ENCODE measurements around the gene NUP88.

DNA sequence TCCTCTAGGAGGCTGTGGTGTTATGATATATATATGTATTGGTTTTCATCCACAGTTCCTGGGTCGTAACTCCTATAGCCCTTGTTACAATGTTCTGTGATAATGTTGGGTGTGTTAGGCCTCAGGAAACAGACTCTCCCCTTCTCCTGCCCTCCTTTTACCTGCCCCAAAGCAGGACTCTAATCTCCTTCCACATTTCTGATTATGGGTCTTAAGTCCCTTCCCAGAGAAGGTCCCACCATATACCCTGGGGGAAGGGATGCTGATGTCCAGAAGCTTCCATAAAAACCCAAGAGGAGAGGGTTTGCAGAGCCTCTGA, 19.9 kb upstream of the NUP88 start:
- TF ChIP-seq, protein P1, sequence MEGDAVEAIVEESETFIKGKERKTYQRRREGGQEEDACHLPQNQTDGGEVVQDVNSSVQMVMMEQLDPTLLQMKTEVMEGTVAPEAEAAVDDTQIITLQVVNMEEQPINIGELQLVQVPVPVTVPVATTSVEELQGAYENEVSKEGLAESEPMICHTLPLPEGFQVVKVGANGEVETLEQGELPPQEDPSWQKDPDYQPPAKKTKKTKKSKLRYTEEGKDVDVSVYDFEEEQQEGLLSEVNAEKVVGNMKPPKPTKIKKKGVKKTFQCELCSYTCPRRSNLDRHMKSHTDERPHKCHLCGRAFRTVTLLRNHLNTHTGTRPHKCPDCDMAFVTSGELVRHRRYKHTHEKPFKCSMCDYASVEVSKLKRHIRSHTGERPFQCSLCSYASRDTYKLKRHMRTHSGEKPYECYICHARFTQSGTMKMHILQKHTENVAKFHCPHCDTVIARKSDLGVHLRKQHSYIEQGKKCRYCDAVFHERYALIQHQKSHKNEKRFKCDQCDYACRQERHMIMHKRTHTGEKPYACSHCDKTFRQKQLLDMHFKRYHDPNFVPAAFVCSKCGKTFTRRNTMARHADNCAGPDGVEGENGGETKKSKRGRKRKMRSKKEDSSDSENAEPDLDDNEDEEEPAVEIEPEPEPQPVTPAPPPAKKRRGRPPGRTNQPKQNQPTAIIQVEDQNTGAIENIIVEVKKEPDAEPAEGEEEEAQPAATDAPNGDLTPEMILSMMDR (conservative IDR thresholded peaks at IDR 0.05 in 1 of 2, IDR thresholded peaks at IDR 0.05 in 1 of 2; ENCODE audit: extremely low read depth in 1 of 2, insufficient read depth in 1 of 2, low read depth in 1 of 2, low read length in 2 of 2), result no peak
- no peak for TF ChIP-seq EZH2 (IDR thresholded peaks at IDR 0.05; ENCODE audit: borderline replicate concordance, low read length)
